K562 (cell line): Measurements from ENCODE around the gene GGNBP2. TPM values are rescaled to one million over a fixed set of nuclear protein-coding genes. Genes with fewer than 3 reads are reported as not detected.

Experiments used
- ARID1B ChIP-seq: fragments of 450-650 bp; IDR thresholded peaks from 2 replicates; pipeline ENCODE4 v1.6.1; 2016; ENCODE audit warnings: antibody characterized with exemption, mild to moderate bottlenecking, inconsistent platforms
- CC2D1A ChIP-seq: fragments of 450-650 bp; IDR thresholded peaks from 2 replicates; pipeline ENCODE4 v1.6.1; 2017; ENCODE audit warnings: mild to moderate bottlenecking
- CLOCK ChIP-seq: fragments of 250-450 bp; sonication (Bioruptor Pico); IDR thresholded peaks from 2 replicates; pipeline ENCODE4 v1.4.0; 2020; ENCODE audit warnings: mild to moderate bottlenecking, moderate library complexity, borderline replicate concordance
- GATAD2A ChIP-seq: fragments of 450-650 bp; IDR thresholded peaks from 2 replicates; pipeline ENCODE4 v1.6.1; 2017
- HDAC2 ChIP-seq: fragments of 450-650 bp; IDR thresholded peaks from 2 replicates; pipeline ENCODE4 v1.6.1; 2016; ENCODE audit warnings: mild to moderate bottlenecking
- HSF4 ChIP-seq: fragments of 250-450 bp; sonication (Bioruptor Pico); IDR thresholded peaks from 2 replicates; pipeline ENCODE4 v2.1.2; 2022; ENCODE audit warnings: mild to moderate bottlenecking, moderate library complexity, borderline replicate concordance
- KDM5B ChIP-seq: fragments of 200-600 bp; sonication (generic); IDR thresholded peaks from 2 replicates; pipeline ENCODE4 v1.6.1; 2012; ENCODE audit warnings: low read depth, mild to moderate bottlenecking, moderate library complexity, low read length, control low read depth, inconsistent platforms; ENCODE audit not compliant: insufficient replicate concordance
- KLF6 ChIP-seq: fragments of 250-450 bp; sonication (Bioruptor Pico); IDR thresholded peaks from 2 replicates; pipeline ENCODE4 v1.4.0; 2020; ENCODE audit warnings: mild to moderate bottlenecking, moderate library complexity, borderline replicate concordance
- RFX5 ChIP-seq: IDR thresholded peaks from 2 replicates; pipeline ENCODE4 v1.6.1; 2011; ENCODE audit warnings: low read depth, mild to moderate bottlenecking, improper control_type of control experiment, low read length
- SLC30A9 ChIP-seq: fragments of 250-450 bp; sonication (Bioruptor Pico); IDR thresholded peaks from 2 replicates; pipeline ENCODE4 v1.8.0; 2022; ENCODE audit warnings: mild to moderate bottlenecking, moderate library complexity
- SUPT5H ChIP-seq: fragments of 450-650 bp; IDR thresholded peaks from 2 replicates; pipeline ENCODE4 v1.6.1; 2016
- THRAP3 ChIP-seq: fragments of 450-650 bp; IDR thresholded peaks from 2 replicates; pipeline ENCODE4 v1.6.1; 2016; ENCODE audit warnings: mild to moderate bottlenecking, inconsistent platforms, borderline replicate concordance
- THRB ChIP-seq: fragments of 450-650 bp; formaldehyde crosslinking; conservative IDR thresholded peaks from 2 replicates; pipeline ENCODE4 v1.4.0; 2022; ENCODE audit warnings: mild to moderate bottlenecking, missing genetic modification characterization
- TSHZ1 ChIP-seq: fragments of 250-450 bp; sonication (Bioruptor Pico); IDR thresholded peaks from 2 replicates; pipeline ENCODE4 v1.4.0; 2020; ENCODE audit warnings: mild to moderate bottlenecking, moderate library complexity
- ZC3H8 ChIP-seq: fragments of 450-650 bp; IDR thresholded peaks from 2 replicates; pipeline ENCODE4 v1.6.1; 2017
- ZFPM2 ChIP-seq: fragments of 250-450 bp; sonication (Bioruptor Pico); IDR thresholded peaks from 2 replicates; pipeline ENCODE4 v1.5.1; 2022; ENCODE audit warnings: mild to moderate bottlenecking
- ZNF76 ChIP-seq: fragments of 250-450 bp; sonication (Bioruptor Pico); IDR thresholded peaks from 2 replicates; pipeline ENCODE4 v1.4.0; 2020; ENCODE audit warnings: mild to moderate bottlenecking, moderate library complexity, borderline replicate concordance
- polyA plus RNA-seq, 8 experiments: library from polyadenylated mRNA; depleted of rRNA in 4 of 8; stranded (reverse) in 5 of 8; unstranded in 3 of 8; fragments of >200 nt; fragmentation: Nextera tagmentation in 2 of 8; fragmentation: Illumina TruSeq in 1 of 8; extraction: Ambion mirVana in 2 of 8; extraction: Trizol in 1 of 8; gene quantifications; 2 replicates each; pipeline versions ENCODE4 v1.2.1 to v1.2.3, GENCODE V29; 2011 to 2014; ENCODE audit warnings: inconsistent platforms in 1 of 8, missing spikeins in 1 of 8
- total RNA-seq, 7 experiments: library from RNA; depleted of rRNA in 6 of 7; stranded (reverse); fragments of >200 nt in 6 of 7; fragmentation: Illumina TruSeq in 2 of 7; extraction: Trizol in 2 of 7; gene quantifications; 2 replicates each; pipeline versions ENCODE4 v1.2.1 to v1.2.3, GENCODE V29; 2011 to 2021; ENCODE audit warnings: low replicate concordance in 1 of 7
- TF ChIP-seq, protein P1 (sequence below): fragments of 450-650 bp; formaldehyde crosslinking; IDR thresholded peaks from 2 replicates; pipeline ENCODE4 v1.4.0; 2022; ENCODE audit warnings: mild to moderate bottlenecking, moderate library complexity

GGNBP2 gene
- total and polyA plus RNA-seq, 9 of the 15 experiments (the other 6 are each of a cell fraction or from before 2014, with no cell fraction given), result 35.7 to 96.6 (median 64.1) TPM

GRCh38 chr17:36533935-36534839 is 10.5 kb upstream of the GGNBP2 start (continued):
- peak; percentile 23 for TF ChIP-seq KDM5B
- no peak for TF ChIP-seq THRAP3
- TF ChIP-seq SLC30A9 (CRISPR knock-in tag), result no peak
- TF ChIP-seq, protein P1, sequence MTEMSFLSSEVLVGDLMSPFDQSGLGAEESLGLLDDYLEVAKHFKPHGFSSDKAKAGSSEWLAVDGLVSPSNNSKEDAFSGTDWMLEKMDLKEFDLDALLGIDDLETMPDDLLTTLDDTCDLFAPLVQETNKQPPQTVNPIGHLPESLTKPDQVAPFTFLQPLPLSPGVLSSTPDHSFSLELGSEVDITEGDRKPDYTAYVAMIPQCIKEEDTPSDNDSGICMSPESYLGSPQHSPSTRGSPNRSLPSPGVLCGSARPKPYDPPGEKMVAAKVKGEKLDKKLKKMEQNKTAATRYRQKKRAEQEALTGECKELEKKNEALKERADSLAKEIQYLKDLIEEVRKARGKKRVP, result no peak
- TF ChIP-seq TSHZ1 (CRISPR knock-in tag), result no peak
- no peak for TF ChIP-seq ZC3H8
- TF ChIP-seq ARID1B, result no peak
- peak; percentile 31 for TF ChIP-seq SUPT5H
- peak; percentile 7; the same call in 1 of the 2 replicates for TF ChIP-seq GATAD2A
- no peak for TF ChIP-seq CLOCK
- TF ChIP-seq THRB (CRISPR knock-in tag), result 0 out of 2 replicates have a peak, but pooled peaks have one; percentile 13
- TF ChIP-seq RFX5, result no peak
- TF ChIP-seq HSF4 (CRISPR knock-in tag), result no peak
- 0 out of 2 replicates have a peak, but pooled peaks have one; percentile 27 for TF ChIP-seq ZNF76 (CRISPR knock-in tag)
- TF ChIP-seq HDAC2, result peak; percentile 39; the same call in 1 of the 2 replicates
- TF ChIP-seq KLF6 (CRISPR knock-in tag), result 0 out of 2 replicates have a peak, but pooled peaks have one; percentile 31
- no peak for TF ChIP-seq CC2D1A
- TF ChIP-seq ZFPM2 (CRISPR knock-in tag), result no peak
